GOT3 (cell line): ENCODE data around the gene PEAR1.

ENCODE experiments used
- DNase-seq: peaks from one replicate; lab custom pipeline; 2025; ENCODE audit warnings: mixed read lengths; lab: John Stamatoyannopoulos, UW

PEAR1 gene

GRCh38 chr1:156938813-156939212 lies 45.3 kb downstream of the PEAR1 start:
- DNase-seq: no peak

GRCh38 chr1:156939786-156940334 lies 46.3 kb downstream of the PEAR1 start:
- DNase-seq: no peak

DNA sequence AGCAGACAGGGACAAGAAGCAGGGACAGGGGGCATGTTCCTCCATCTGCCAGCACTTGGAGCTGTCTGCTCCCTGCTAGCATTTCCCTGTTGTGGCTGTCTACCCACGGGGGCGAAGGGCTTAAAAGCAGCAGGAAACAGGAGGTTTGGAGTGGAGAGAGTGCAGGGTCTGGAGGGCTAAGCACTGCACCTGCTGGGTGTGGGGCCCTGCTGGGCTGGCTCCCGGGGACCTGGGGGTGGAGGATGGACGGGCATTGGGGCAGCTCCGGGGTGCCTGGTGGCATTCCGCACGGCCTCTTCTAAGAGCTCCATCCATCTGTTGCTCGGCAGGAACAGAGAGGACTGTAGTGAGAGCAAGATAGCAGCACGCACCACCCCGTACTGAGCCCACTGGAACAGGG lies 48.2 kb downstream of the PEAR1 start:
- DNase-seq: no peak

DNA sequence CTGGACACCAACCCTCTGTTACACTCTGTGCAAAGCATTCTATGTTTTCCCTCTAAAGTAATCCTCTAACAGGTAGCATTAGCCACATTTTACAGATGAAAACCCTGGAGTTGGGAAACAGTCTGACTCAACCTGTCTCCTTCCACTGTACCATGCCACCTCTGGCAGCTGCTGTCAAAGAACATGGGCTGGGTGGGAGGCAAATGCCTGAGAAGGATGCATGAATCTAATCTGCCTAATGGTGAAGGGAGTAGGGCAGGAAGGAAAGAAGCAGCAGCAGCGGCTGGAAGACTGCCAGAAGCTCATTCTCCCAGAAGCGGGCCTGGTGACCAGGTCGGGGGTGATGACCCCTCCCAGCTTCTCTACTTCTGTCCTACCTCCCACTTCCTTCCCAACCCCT lies 48.7 kb downstream of the PEAR1 start:
- DNase-seq: no peak

DNA sequence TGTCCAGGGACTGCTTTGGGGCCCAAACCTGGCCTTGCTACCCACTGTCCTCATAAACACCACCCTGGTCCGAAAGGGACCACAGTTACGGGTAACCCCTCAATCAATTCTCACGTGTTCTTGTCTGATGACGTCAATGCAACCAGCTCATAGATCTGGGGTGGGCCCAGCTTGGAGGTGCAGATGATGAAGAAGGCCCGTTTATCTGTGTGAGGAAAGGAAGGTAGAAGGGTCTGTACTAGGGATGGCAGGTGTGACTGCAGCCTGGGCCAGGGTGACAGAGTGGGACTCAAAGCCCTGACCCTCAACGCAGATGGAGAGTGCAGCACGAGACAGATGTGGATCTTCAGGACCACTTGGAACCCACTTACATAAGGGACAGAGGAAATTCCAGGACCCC lies 49.1 kb downstream of the PEAR1 start:
- no peak for DNase-seq

DNA sequence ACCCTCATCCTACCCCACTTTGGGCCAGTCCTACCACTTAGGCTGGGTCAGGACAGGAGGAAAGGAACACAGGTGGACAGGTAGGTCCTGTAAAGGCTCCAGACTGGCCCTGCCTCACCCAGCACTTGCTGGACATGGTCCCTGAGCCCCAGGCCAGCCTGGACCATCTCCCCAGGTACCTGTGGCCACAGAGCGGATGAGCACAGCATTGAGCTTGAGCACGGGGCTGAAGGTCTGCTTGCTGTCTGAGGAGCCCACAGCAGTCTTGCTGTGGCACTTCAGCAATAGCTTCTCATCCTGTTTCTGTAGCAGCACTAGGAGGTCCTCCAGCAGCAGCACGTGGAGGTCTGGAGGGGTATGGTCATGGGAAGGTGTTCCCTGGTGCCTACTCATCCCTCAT lies 50.2 kb downstream of the PEAR1 start:
- no peak for DNase-seq

DNA sequence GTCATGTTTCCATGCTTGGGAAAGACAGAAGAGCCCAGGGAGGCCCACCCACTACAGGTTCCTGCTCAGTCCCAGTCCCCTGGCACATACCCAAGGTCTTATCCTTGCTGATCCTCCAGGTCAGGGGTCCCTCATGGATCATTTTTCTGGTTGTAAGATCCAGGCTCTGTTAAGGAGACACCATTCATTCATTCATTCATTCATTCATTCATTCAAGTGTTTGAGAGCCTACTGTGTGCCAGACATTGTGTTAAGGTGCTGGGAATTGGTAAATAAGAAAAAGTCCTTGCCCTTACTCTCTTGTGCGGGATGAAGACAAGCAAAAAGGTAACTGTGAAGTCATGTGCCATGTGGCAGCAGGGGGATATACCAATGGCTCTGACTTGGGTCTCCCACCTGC lies 50.8 kb downstream of the PEAR1 start:
- DNase-seq: no peak

DNA sequence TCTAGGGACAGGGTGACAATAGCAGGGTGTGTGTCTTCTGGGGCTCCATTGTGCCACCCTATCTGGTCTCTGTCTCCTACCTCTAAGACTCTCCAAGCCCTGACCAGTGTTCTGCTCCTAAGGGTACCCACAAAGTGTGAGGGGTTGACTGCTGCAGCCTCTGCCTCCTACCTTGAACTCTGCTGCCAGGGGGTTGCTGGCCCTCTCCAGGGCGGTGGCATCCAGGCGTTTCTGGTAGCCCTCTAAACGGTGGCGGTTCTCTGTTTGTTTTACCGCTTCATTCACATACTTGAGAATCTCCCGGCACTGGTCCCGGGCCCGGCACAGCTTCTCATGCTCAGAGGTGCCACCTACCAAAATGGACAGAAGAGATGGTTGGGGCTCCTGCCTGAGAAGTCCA lies 51.3 kb downstream of the PEAR1 start:
- no peak for DNase-seq

GRCh38 chr1:156945881-156946661 lies 52.6 kb downstream of the PEAR1 start:
- DNase-seq: no peak

GRCh38 chr1:156947127-156947526 lies 53.6 kb downstream of the PEAR1 start:
- DNase-seq: no peak

GRCh38 chr1:156947818-156948525 lies 54.5 kb downstream of the PEAR1 start:
- no peak for DNase-seq

GRCh38 chr1:156948708-156949107 lies 55.2 kb downstream of the PEAR1 start:
- DNase-seq: no peak

DNA sequence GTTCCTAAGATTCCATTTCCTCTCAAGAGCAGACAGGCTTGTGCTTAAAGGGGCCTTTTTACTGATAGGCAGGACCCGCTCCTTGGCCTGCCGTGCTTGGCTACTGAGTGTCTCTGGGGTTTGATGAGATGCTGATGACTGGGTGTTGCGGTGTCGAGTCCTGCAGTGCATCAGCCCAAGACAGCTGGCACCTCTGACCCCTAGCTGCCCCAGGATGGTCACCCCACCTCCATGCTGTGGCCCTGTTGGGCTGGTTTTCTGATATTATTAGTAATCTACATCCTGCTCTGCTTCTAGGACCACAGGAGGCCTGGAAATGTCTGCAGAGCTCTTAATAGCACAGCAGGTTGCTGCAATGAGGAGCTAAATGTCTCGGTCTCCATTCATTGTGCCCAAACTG lies 55.6 kb downstream of the PEAR1 start:
- no peak for DNase-seq

GRCh38 chr1:156951371-156951770 lies 57.9 kb downstream of the PEAR1 start:
- no peak for DNase-seq

- no peak for DNase-seq
Observed at GRCh38 chr1:156953571-156953970, 60.1 kb downstream of the PEAR1 start.

GRCh38 chr1:156956333-156956732 lies 62.8 kb downstream of the PEAR1 start:
- no peak for DNase-seq

DNA sequence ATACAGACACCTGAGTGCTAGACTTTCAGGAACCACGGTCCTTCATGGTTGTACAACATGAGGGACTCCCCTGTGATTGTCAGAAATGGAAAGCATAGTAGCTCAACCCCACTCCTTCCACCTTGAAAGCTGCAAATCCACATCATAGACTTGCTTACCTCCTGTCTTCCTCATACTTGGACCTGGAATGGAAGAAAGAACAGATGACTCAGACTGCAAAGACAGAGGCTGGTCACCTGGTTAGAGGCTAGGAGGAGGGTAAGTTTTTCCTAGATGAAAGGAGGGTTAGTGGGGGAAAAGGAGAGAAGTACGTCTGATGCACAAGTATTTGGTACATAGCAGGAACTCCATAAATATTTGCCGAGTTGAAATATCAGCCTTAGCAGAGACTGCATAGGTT lies 64.1 kb downstream of the PEAR1 start:
- no peak for DNase-seq

DNA sequence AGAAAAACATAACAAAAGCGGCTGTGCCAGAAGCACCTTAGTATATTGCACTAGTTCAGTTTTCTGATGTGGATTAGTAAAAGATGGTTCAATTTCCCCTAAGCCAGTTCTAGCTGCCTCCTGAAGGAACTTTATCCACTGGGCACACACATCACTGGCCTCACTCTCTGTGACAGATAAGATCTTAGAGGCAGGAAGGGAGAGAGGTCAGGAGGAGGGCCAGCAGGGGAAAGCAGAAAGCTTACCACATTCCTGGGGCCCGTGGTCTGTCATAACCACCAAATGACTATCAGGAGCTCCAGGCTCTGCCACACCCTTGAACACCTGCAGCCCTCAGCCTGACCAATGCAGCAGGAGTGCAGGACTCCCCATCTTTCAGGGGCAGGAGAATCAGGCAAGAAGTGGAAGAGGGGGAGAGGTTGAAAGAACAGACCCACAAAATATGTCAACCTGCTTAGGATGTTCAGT lies 64.8 kb downstream of the PEAR1 start:
- no peak for DNase-seq

GRCh38 chr1:156959414-156959813 lies 65.9 kb downstream of the PEAR1 start:
- no peak for DNase-seq

DNA sequence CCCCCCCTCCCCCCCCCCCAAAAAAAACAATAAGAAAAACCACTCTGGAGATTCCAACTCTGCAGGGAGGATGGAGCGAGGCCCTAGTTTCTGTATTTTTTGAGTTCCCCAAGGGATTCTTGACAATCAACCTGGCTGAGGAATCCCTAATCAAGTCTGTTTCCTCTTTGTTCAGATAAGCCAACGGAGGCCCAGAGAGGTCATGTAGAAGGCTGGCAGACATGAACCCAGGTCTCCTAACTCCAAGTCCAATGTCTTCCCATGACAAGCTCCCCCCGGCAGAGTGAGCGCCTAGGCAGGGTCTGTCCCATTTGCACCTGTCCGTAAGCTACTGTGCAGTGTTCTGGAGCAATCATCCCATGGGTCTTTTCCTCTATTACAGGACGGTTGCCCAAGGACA lies 66.4 kb downstream of the PEAR1 start:
- DNase-seq: no peak

DNA sequence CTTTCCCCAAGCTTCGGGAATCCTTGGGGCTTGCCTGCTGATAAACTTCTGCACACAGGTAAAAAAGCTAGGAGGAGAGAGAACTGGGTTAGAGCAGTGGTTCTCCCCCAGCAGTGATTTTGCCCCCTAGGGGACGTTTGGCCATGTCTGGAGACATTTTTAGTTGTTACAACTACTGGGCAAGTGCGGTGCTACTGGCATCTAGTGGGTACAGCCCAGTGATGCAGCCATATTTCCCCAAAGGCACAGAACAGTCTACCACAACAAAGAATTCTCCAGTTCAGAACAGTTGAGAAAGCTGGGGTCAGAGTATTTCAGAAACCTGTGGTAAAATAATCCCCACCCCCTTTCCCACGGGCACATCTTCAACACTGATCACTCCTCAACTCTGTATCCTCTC lies 68.2 kb downstream of the PEAR1 start:
- DNase-seq: no peak

DNA sequence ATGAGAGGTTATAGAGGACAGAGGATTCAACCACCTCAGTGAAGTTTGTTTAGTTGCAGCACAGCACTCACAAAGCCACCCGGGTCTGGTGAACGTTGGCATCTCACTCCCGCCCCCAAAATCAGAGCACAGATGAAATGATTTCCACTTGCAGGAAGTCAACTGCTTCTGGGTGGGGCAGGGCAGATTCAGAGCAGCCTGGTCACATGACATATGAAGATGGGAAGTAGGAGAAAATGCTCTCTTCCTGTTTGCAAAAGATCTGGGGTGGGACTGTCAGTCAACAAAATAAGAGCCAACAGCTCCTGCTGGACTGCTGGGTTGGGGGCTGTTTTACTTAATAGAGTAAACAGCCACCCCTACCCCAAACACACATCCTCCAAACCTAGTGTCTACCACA lies 70.1 kb downstream of the PEAR1 start:
- DNase-seq: no peak

DNA sequence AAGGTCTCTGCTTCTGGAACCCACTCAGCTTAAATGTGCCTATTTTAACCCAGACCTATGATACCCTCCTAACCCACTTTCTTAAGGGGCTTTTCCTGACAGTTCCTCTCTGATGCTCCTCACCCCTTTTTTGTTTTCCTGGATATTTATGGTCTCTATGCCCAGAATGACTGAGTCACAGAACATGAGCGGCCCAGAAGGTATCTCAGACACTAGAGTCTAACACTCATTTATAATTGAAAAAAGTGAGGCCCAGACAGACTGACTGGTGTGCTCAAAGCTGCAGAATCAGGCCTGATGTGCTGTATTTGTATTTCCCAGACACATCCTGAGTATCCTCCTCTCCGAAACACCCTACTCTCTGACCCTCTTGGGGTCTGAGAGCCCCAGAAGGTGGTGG lies 70.9 kb downstream of the PEAR1 start:
- DNase-seq: no peak
